Endothelial cell of umbilical vein (primary cell): ENCODE measurements around the gene ATP2B2. TPM values are rescaled to one million over a fixed set of nuclear protein-coding genes. Genes with fewer than 3 reads are reported as not detected.

Source experiments
- BruUV-seq: library from RNA; stranded (reverse); fragments of 400-500 nt; replicated peaks from 2 replicates; lab custom pipeline; 2021; lab: Mats Ljungman, UMichigan
- CTCF ChIA-PET: fragments of 300-600, 350-600 bp; sonication (Branson Sonifier 250); formaldehyde crosslinking; loops from one replicate; lab custom pipeline; 2021; ENCODE audit warnings: antibody characterized with exemption, inconsistent platforms; lab: Charles Lee
- POLR2A ChIA-PET: fragments of 300-600, 350-600 bp; sonication (Branson Sonifier 250); formaldehyde crosslinking; loops from one replicate; lab custom pipeline; 2021; ENCODE audit warnings: antibody characterized with exemption, inconsistent platforms; lab: Charles Lee
- DNase-seq: peaks from one replicate; pipeline ENCODE4 v3.0.0-alpha.2; 2011; ENCODE audit warnings: low read depth, low spot score
- FAIRE-seq: peaks from 2 replicates; lab custom pipeline; 2011; peaks lifted over from hg19 to GRCh38; lab: Jason Lieb, UNC
- H2AFZ ChIP-seq: 2 replicates; pipeline ENCODE4 v1.6.0; 2012; ENCODE audit warnings: low read depth, low read length, control low read depth, inconsistent platforms
- H3K27ac ChIP-seq: 2 replicates; pipeline ENCODE4 v1.5.1; 2011; ENCODE audit warnings: low read depth, mild to moderate bottlenecking, control low read depth, low read length, moderate library complexity; ENCODE audit not compliant: insufficient read depth
- H3K27me3 ChIP-seq, 2 experiments: 2 replicates each; pipeline versions ENCODE4 v1.6.0 to v1.6.1; 2011; ENCODE audit warnings: low read length in 2 of 2, mixed read lengths in 1 of 2; ENCODE audit not compliant: control insufficient read depth in 2 of 2, insufficient read depth in 2 of 2
- H3K36me3 ChIP-seq, 2 experiments: 2 replicates in 1 of 2; 3 replicates in 1 of 2; pipeline ENCODE4 v1.5.1; 2011; ENCODE audit warnings: low read length in 2 of 2, mild to moderate bottlenecking in 1 of 2, moderate library complexity in 1 of 2; ENCODE audit not compliant: control insufficient read depth in 2 of 2, insufficient read depth in 2 of 2; ENCODE audit errors: extremely low read depth in 1 of 2
- H3K4me1 ChIP-seq: 3 replicates; pipeline ENCODE4 v1.5.1; 2011; ENCODE audit warnings: mild to moderate bottlenecking, low read length; ENCODE audit not compliant: control insufficient read depth, insufficient read depth; ENCODE audit errors: extremely low read depth
- H3K4me2 ChIP-seq: 2 replicates; pipeline ENCODE4 v1.6.1; 2011; ENCODE audit warnings: low read length, control low read depth, mixed read lengths; ENCODE audit not compliant: insufficient read depth
- H3K4me3 ChIP-seq, 3 experiments: fragments of 200-600 bp in 1 of 3; sonication (generic), shearing (Covaris generic) in 1 of 3; replicated peaks in 1 of 3; 2 replicates each; pipeline ENCODE4 v1.5.1; 2011 to 2016; ENCODE audit warnings: control low read depth in 3 of 3, low read length in 3 of 3, mild to moderate bottlenecking in 2 of 3, inconsistent platforms in 1 of 3, low read depth in 1 of 3, moderate library complexity in 1 of 3; ENCODE audit not compliant: insufficient read depth in 1 of 3
- H3K79me2 ChIP-seq: 2 replicates; pipeline ENCODE4 v1.6.0; 2012; ENCODE audit warnings: low read length, inconsistent platforms; ENCODE audit not compliant: control insufficient read depth, insufficient read depth
- H3K9ac ChIP-seq: replicated peaks from 2 replicates; pipeline ENCODE3; 2011; ENCODE audit warnings: low read length, control low read depth; ENCODE audit not compliant: insufficient read depth; ENCODE audit errors: extremely low read depth
- H3K9me1 ChIP-seq: replicated peaks from 3 replicates; pipeline ENCODE4 v1.6.0; 2011; ENCODE audit warnings: mild to moderate bottlenecking, low read length; ENCODE audit not compliant: control insufficient read depth, insufficient read depth; ENCODE audit errors: extremely low read depth
- H3K9me3 ChIP-seq: replicated peaks from 2 replicates; pipeline ENCODE4 v1.5.1; 2012; ENCODE audit warnings: low read length, inconsistent platforms; ENCODE audit not compliant: control insufficient read depth, insufficient read depth
- H4K20me1 ChIP-seq: replicated peaks from 2 replicates; pipeline ENCODE3; 2011; ENCODE audit warnings: mild to moderate bottlenecking, low read length; ENCODE audit not compliant: control insufficient read depth, insufficient read depth; ENCODE audit errors: extremely low read depth
- CTCF ChIP-seq, 2 donors: IDR thresholded peaks; 1 replicate in 1 of 2; 2 replicates in 1 of 2; pipeline ENCODE4 v1.5.1; 2011; ENCODE audit warnings: low read length in 2 of 2, mild to moderate bottlenecking in 2 of 2, moderate library complexity in 2 of 2, control low read depth in 1 of 2, inconsistent platforms in 1 of 2, low read depth in 1 of 2; ENCODE audit not compliant: insufficient read depth in 1 of 2; ENCODE audit errors: extremely low read depth in 1 of 2
- EZH2 ChIP-seq: IDR thresholded peaks from 2 replicates; pipeline ENCODE4 v1.6.1; 2012; ENCODE audit warnings: borderline replicate concordance, low read depth, mild to moderate bottlenecking, moderate library complexity, low read length, inconsistent platforms; ENCODE audit not compliant: severe bottlenecking
- FOS ChIP-seq: IDR thresholded peaks from 2 replicates; pipeline ENCODE4 v1.6.1; 2011; ENCODE audit warnings: mild to moderate bottlenecking, low read length, moderate library complexity, borderline replicate concordance; ENCODE audit not compliant: insufficient read depth
- GATA2 ChIP-seq: IDR thresholded peaks from 2 replicates; pipeline ENCODE4 v1.7.0; 2011; ENCODE audit warnings: low read depth, mild to moderate bottlenecking, moderate library complexity, mixed read lengths, low read length; ENCODE audit not compliant: insufficient read length, insufficient read depth
- JUN ChIP-seq: IDR thresholded peaks from 2 replicates; pipeline ENCODE4 v1.6.1; 2011; ENCODE audit warnings: borderline replicate concordance, low read depth; ENCODE audit not compliant: insufficient read length, insufficient read depth
- MYC ChIP-seq: IDR thresholded peaks from one replicate; pipeline ENCODE4 v1.6.1; 2011; ENCODE audit warnings: mild to moderate bottlenecking, low read depth, low read length
- POLR2A ChIP-seq: IDR thresholded peaks from 2 replicates; pipeline ENCODE4 v1.6.1; 2012; ENCODE audit warnings: low read depth, mild to moderate bottlenecking, control low read depth, low read length
- POLR2AphosphoS5 ChIP-seq: IDR thresholded peaks from 2 replicates; pipeline ENCODE4 v1.6.1; 2012; ENCODE audit warnings: low read depth, mild to moderate bottlenecking, control low read depth, low read length, moderate library complexity; ENCODE audit not compliant: insufficient read depth
- dilution Hi-C: fragments of 300-500 bp; cut with MboI; formaldehyde crosslinking; loops from one replicate; pipeline ENCODE4 v1.15.0; 2019; ENCODE audit warnings: low sequenced_read_pairs; ENCODE audit not compliant: extremely low pct_ligation_motif_present
- intact Hi-C: fragments of 100-400 bp; cut with micrococcal nuclease; formaldehyde crosslinking; loops from one replicate; pipeline ENCODE4 v1.10.0; 2022
- polyA plus RNA-seq, 4 experiments: library from polyadenylated mRNA; depleted of rRNA in 3 of 4; stranded (reverse) in 3 of 4; unstranded in 1 of 4; fragments of >200 nt; gene quantifications; 2 replicates each; pipeline versions ENCODE4 v1.2.1 to v1.2.3, GENCODE V29; 2011 to 2012; ENCODE audit warnings: missing spikeins in 1 of 4
- total RNA-seq: library from RNA; stranded (reverse); gene quantifications from 2 replicates; pipeline ENCODE4 v1.2.3, GENCODE V29; 2021
- TF ChIP-seq, protein P1 (sequence below): IDR thresholded peaks from 2 replicates; pipeline ENCODE4 v1.6.1; 2011; ENCODE audit not compliant: insufficient read depth, insufficient read length

The ATP2B2 gene
- total and polyA plus RNA-seq, 2 donors (not counting 3 experiments of a cell fraction or from before 2014, with no cell fraction given): not detected

DNA sequence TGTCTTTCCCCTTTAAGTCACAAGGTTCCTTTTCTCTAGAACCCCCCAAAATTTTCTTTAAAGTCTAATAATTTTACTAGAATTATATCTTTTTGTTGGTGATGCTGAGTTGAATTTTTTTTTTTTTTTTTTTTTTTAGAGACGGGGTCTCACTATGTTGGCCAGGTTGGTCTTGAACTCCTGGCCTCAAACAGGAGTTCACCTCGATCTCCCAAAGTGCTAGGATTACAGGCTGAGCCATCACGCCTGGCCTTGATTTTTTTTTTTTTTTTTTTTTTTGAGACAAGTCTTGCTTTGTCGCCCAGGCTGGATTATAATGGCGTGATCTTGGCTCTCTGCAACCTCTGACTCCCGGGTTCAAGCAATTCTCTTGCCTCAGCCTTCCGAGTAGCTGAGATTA, 196.7 kb downstream of the ATP2B2 start:
- CTCF ChIA-PET: interaction anchor here (0.5 kb wide), 1 partner anchor 523 kb away, joined by 3 read pairs; no protein-coding TSS in a partner anchor
- BruUV-seq: no TSS peak
- no peak overlapping the region for H3K4me3 ChIP-seq
- peak; percentile 46 for FAIRE-seq
- peaks cover 45% of the 10 kb centered on the region for H3K4me1 ChIP-seq
- H3K27ac ChIP-seq: no peak overlapping the region
- H3K36me3 ChIP-seq: peaks cover 36 to 40% of the 10 kb centered on the region in 2 experiments
- DNase-seq: no peak
- TF ChIP-seq POLR2A (no peak), MYC (no peak), EZH2 (no peak), FOS (no peak), GATA2 (no peak), POLR2AphosphoS5 (no peak), CTCF (IDR thresholded peaks at IDR 0.05; ENCODE audit: extremely low read depth in 1 of 2, insufficient read depth in 1 of 2, low read depth in 1 of 2, low read length in 2 of 2) (no peak), JUN (no peak)
- TF ChIP-seq, protein P1, sequence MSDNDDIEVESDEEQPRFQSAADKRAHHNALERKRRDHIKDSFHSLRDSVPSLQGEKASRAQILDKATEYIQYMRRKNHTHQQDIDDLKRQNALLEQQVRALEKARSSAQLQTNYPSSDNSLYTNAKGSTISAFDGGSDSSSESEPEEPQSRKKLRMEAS: no peak
- no peaks in the 10 kb centered on the region for H3K9me1 ChIP-seq
- no peaks in the 10 kb centered on the region for H3K9me3 ChIP-seq
- intact Hi-C loops: loop anchor here (1.0 kb wide), 1 partner anchor 13 kb away; the partner anchor contains the start of gene SEC13
- no peaks in the 10 kb centered on the region for H3K27me3 ChIP-seq
- no peak overlapping the region for H2AFZ ChIP-seq
- POLR2A ChIA-PET: no interaction called here
- dilution Hi-C loops: no loop called here
- no peak overlapping the region for H3K4me2 ChIP-seq
- H3K9ac ChIP-seq: no peak overlapping the region
- H4K20me1 ChIP-seq: no peaks in the 10 kb centered on the region
- H3K79me2 ChIP-seq: peaks cover 3% of the 10 kb centered on the region
